ENCODE results near the gene TARP.
"Not testable (repeated sequence)": the region's sequence is repeated elsewhere in the genome, so short reads cannot be mapped to it uniquely, and the experiment has no call there.

The TARP gene

GRCh38 chr7:38283809-38284208 is 10.4 kb upstream of the TARP start:
- ATAC-seq (no peak), DNase-seq (no peak)
- no peak overlapping the region for H3K27ac Mint-ChIP-seq
- no peaks in the 10 kb centered on the region for H3K36me3 Mint-ChIP-seq (ENCODE audit: low read depth)
- no peaks in the 10 kb centered on the region for H3K9me3 Mint-ChIP-seq
- H3K4me1 Mint-ChIP-seq = peaks cover 17% of the 10 kb centered on the region
- H3K27me3 Mint-ChIP-seq = no peaks in the 10 kb centered on the region
- no peak overlapping the region for H3K4me3 Mint-ChIP-seq

GRCh38 chr7:38283107-38283506 is 9.7 kb upstream of the TARP start:
- Mint-ChIP-seq H3K9me3 (no peaks in the 10 kb centered on the region), H3K4me3 (no peak overlapping the region), H3K36me3 (ENCODE audit: low read depth) (no peaks in the 10 kb centered on the region), H3K27me3 (no peaks in the 10 kb centered on the region), H3K27ac (peak overlapping the region; percentile 65), H3K4me1 (peaks cover 17% of the 10 kb centered on the region)
- no peak for ATAC-seq
- no peak for DNase-seq

GRCh38 chr7:38282081-38282480 is 8.6 kb upstream of the TARP start:
- no peaks in the 10 kb centered on the region for H3K27me3 Mint-ChIP-seq
- no peak overlapping the region for H3K4me3 Mint-ChIP-seq
- H3K27ac Mint-ChIP-seq = no peak overlapping the region
- ATAC-seq (no peak), DNase-seq (no peak)
- no peaks in the 10 kb centered on the region for H3K36me3 Mint-ChIP-seq (ENCODE audit: low read depth)
- no peaks in the 10 kb centered on the region for H3K9me3 Mint-ChIP-seq
- H3K4me1 Mint-ChIP-seq = peaks cover 17% of the 10 kb centered on the region

- Mint-ChIP-seq H3K4me1 (peaks cover 17% of the 10 kb centered on the region), H3K27ac (no peak overlapping the region), H3K9me3 (no peaks in the 10 kb centered on the region), H3K36me3 (ENCODE audit: low read depth) (no peaks in the 10 kb centered on the region), H3K4me3 (no peak overlapping the region), H3K27me3 (no peaks in the 10 kb centered on the region)
- no peak for ATAC-seq
- no peak for DNase-seq
Observed at GRCh38 chr7:38281266-38281665, 7.8 kb upstream of the TARP start.

GRCh38 chr7:38280707-38281106 is 7.3 kb upstream of the TARP start:
- Mint-ChIP-seq H3K27ac (no peak overlapping the region), H3K9me3 (no peaks in the 10 kb centered on the region), H3K27me3 (no peaks in the 10 kb centered on the region), H3K4me1 (peaks cover 17% of the 10 kb centered on the region), H3K4me3 (no peak overlapping the region), H3K36me3 (ENCODE audit: low read depth) (no peaks in the 10 kb centered on the region)
- ATAC-seq (no peak), DNase-seq (no peak)

GRCh38 chr7:38280000-38280399 is 6.6 kb upstream of the TARP start:
- Mint-ChIP-seq H3K36me3 (ENCODE audit: low read depth) (no peaks in the 10 kb centered on the region), H3K27ac (no peak overlapping the region), H3K4me3 (no peak overlapping the region), H3K27me3 (no peaks in the 10 kb centered on the region), H3K4me1 (peaks cover 17% of the 10 kb centered on the region), H3K9me3 (no peaks in the 10 kb centered on the region)
- ATAC-seq = no peak
- no peak for DNase-seq

GRCh38 chr7:38276096-38276877 is 2.9 kb upstream of the TARP start:
- peaks cover 4% of the 10 kb centered on the region for H3K4me1 Mint-ChIP-seq
- H3K4me3 Mint-ChIP-seq = peak overlapping the region; percentile 67

GRCh38 chr7:38274927-38275620 is 1.6 kb upstream of the TARP start:
- peak overlapping the region; percentile 67 for H3K4me3 Mint-ChIP-seq
- ATAC-seq = no peak
- no peaks in the 10 kb centered on the region for H3K36me3 Mint-ChIP-seq (ENCODE audit: low read depth)
- no peak for DNase-seq
- no peak overlapping the region for H3K27ac Mint-ChIP-seq
- H3K9me3 Mint-ChIP-seq = no peaks in the 10 kb centered on the region
- H3K27me3 Mint-ChIP-seq = no peaks in the 10 kb centered on the region
- H3K4me1 Mint-ChIP-seq = no peaks in the 10 kb centered on the region

More at GRCh38 chr7:38276096-38276877, 2.9 kb upstream of the TARP start:
- DNase-seq (no peak), ATAC-seq (no peak)
- Mint-ChIP-seq H3K36me3 (ENCODE audit: low read depth) (no peaks in the 10 kb centered on the region), H3K27me3 (no peaks in the 10 kb centered on the region), H3K27ac (no peak overlapping the region), H3K9me3 (no peaks in the 10 kb centered on the region)

- DNase-seq (no peak), ATAC-seq (no peak)
- Mint-ChIP-seq H3K36me3 (ENCODE audit: low read depth) (no peaks in the 10 kb centered on the region), H3K4me1 (no peaks in the 10 kb centered on the region), H3K27me3 (no peaks in the 10 kb centered on the region), H3K4me3 (peak overlapping the region; percentile 55), H3K27ac (no peak overlapping the region), H3K9me3 (no peaks in the 10 kb centered on the region)
Observed at GRCh38 chr7:38274486-38274885, 1.1 kb upstream of the TARP start.

GRCh38 chr7:38270405-38270804 is 3.0 kb downstream of the TARP start:
- H3K27me3 Mint-ChIP-seq, H3K4me1 Mint-ChIP-seq: not testable (repeated sequence)

GRCh38 chr7:38269704-38270346 is 3.6 kb downstream of the TARP start:
- H3K27ac Mint-ChIP-seq = not testable (repeated sequence)

More at GRCh38 chr7:38270405-38270804, 3.0 kb downstream of the TARP start:
- H3K36me3 Mint-ChIP-seq (ENCODE audit: low read depth); DNase-seq; H3K27ac Mint-ChIP-seq; ATAC-seq; H3K9me3 Mint-ChIP-seq; H3K4me3 Mint-ChIP-seq: not testable (repeated sequence)

GRCh38 chr7:38265958-38266357 is 7.5 kb downstream of the TARP start:
- not testable (repeated sequence) for ATAC-seq; H3K4me1 Mint-ChIP-seq; H3K36me3 Mint-ChIP-seq (ENCODE audit: low read depth); DNase-seq; H3K27ac Mint-ChIP-seq; H3K9me3 Mint-ChIP-seq; H3K27me3 Mint-ChIP-seq
- peak overlapping the region; percentile 24 for H3K4me3 Mint-ChIP-seq

More at GRCh38 chr7:38269704-38270346, 3.6 kb downstream of the TARP start:
- H3K36me3 Mint-ChIP-seq (ENCODE audit: low read depth); H3K4me3 Mint-ChIP-seq; ATAC-seq; H3K27me3 Mint-ChIP-seq; H3K4me1 Mint-ChIP-seq; DNase-seq; H3K9me3 Mint-ChIP-seq: not testable (repeated sequence)

- ATAC-seq; H3K27me3 Mint-ChIP-seq; H3K36me3 Mint-ChIP-seq (ENCODE audit: low read depth); DNase-seq; H3K4me1 Mint-ChIP-seq; H3K9me3 Mint-ChIP-seq: not testable (repeated sequence)
- Mint-ChIP-seq H3K27ac (peak overlapping the region; percentile 67), H3K4me3 (peak overlapping the region; percentile 35)
Observed at GRCh38 chr7:38264602-38265001, 8.8 kb downstream of the TARP start.

- not testable (repeated sequence) for H3K27ac Mint-ChIP-seq; ATAC-seq; H3K27me3 Mint-ChIP-seq; DNase-seq; H3K9me3 Mint-ChIP-seq; H3K36me3 Mint-ChIP-seq (ENCODE audit: low read depth)
- peaks cover 12% of the 10 kb centered on the region for H3K4me1 Mint-ChIP-seq
- peak overlapping the region; percentile 11 for H3K4me3 Mint-ChIP-seq
Observed at GRCh38 chr7:38263274-38263673, 10.2 kb downstream of the TARP start.

- Mint-ChIP-seq H3K4me3 (no peak overlapping the region), H3K36me3 (ENCODE audit: low read depth) (peaks cover 2% of the 10 kb centered on the region), H3K9me3 (no peaks in the 10 kb centered on the region), H3K27ac (no peak overlapping the region), H3K4me1 (peaks cover 16% of the 10 kb centered on the region), H3K27me3 (no peaks in the 10 kb centered on the region)
- no peak for DNase-seq
- no peak for ATAC-seq
Observed at GRCh38 chr7:38262545-38262944, 10.9 kb downstream of the TARP start.
